ENCODE measurements around the gene CHPT1. TPM values are rescaled to one million over a fixed set of nuclear protein-coding genes. Genes with fewer than 3 reads are reported as not detected.
A peak's percentile ranks its signal among the peaks of the same experiment; 100 is the strongest.

Gene CHPT1
- total and polyA plus RNA-seq, 9 of the 15 experiments (the other 6 are each of a cell fraction or from before 2014, with no cell fraction given): 15.3 to 210 (median 91.9) TPM

GRCh38 chr12:101738920-101739665 lies 41.7 kb downstream of the CHPT1 start, which contains the start of gene SYCP3:
SYCP3 (minus strand) TSS chr12:101739462; CDS start chr12:101737935, 1,527 bp downstream.
- no peaks in the 10 kb centered on the region for H3K79me2 ChIP-seq (ENCODE audit: control insufficient read depth, insufficient read depth, low read length)
- no peak; the same call in 2 of the 3 replicates for ATAC-seq
- DNase-seq (ENCODE audit: extremely low read depth in 1 of 4, low spot score in 3 of 4): no peak
- BruUV-seq (replicated peaks): no TSS peak
- no peaks in the 10 kb centered on the region for H3K27me3 ChIP-seq (ENCODE audit: control insufficient read depth in 2 of 2, insufficient read depth in 2 of 2, low read length in 2 of 2)
- no peak within 1 kb of the TSS for H3K27ac ChIP-seq (ENCODE audit: extremely low read depth, low read depth, low read length)
- ChIA-PET POLR2A (no interaction called here), CTCF (ENCODE audit: low intra/inter-chr PET ratio) (no interaction called here)
- in situ Hi-C loops (cut with MboI): no loop called here
- peaks cover 0 to 6% of the 10 kb centered on the region in 2 experiments; a peak in 1 of 5 replicates for H3K4me1 ChIP-seq (replicated peaks in 1 of 2; ENCODE audit: control insufficient read depth in 2 of 2, insufficient read depth in 2 of 2, low read length in 2 of 2)
- H4K20me1 ChIP-seq (replicated peaks; ENCODE audit: control insufficient read depth, insufficient read depth, low read length): no peaks in the 10 kb centered on the region
- H3K36me3 ChIP-seq (ENCODE audit: control insufficient read depth, insufficient read depth, low read length): peaks cover 68% of the 10 kb centered on the region
- H2AFZ ChIP-seq (ENCODE audit: low read depth, low read length): no peak within 1 kb of the TSS
- TF ChIP-seq POU5F1 (IDR thresholded peaks at IDR 0.05; ENCODE audit: borderline replicate concordance, low read depth, low read length, partially characterized antibody) (no peak), ZNF77 (CRISPR knock-in tag; IDR thresholded peaks at IDR 0.05) (no peak), PATZ1 (CRISPR knock-in tag; IDR thresholded peaks at IDR 0.05; ENCODE audit: borderline replicate concordance) (no peak), TOE1 (IDR thresholded peaks at IDR 0.05; ENCODE audit: borderline replicate concordance) (no peak), TOE1 (CRISPR knock-in tag; IDR thresholded peaks at IDR 0.05; ENCODE audit: borderline replicate concordance, low read depth) (no peak), ZNF507 (tag; conservative IDR thresholded peaks at IDR 0.05) (no peak), ZBTB33 (CRISPR knock-in tag; IDR thresholded peaks at IDR 0.05) (peak; percentile 34; the same call in 1 of the 2 replicates), NFRKB (IDR thresholded peaks at IDR 0.05; ENCODE audit: low read depth) (no peak), RBM22 (IDR thresholded peaks at IDR 0.05; ENCODE audit: low read depth, low read length, poor library complexity, severe bottlenecking) (peak; percentile 49)
- H3K9me1 ChIP-seq (ENCODE audit: control insufficient read depth, insufficient read depth, low read length): no peaks in the 10 kb centered on the region
- no peaks in the 10 kb centered on the region for H3K9me3 ChIP-seq (replicated peaks; ENCODE audit: control insufficient read depth, insufficient read depth, low read depth, low read length)
- intact Hi-C loops (cut with micrococcal nuclease): no loop called here
- H3K9ac ChIP-seq (ENCODE audit: insufficient read depth in 1 of 2, low read depth in 2 of 2, low read length in 2 of 2): no peak within 1 kb of the TSS
- 97% methylated on average over 37 of the region's 57 CpGs for WGBS (ENCODE audit: insufficient coverage, low coverage, missing lambda C conversion rate)
- no peak within 1 kb of the TSS for H3K4me2 ChIP-seq (ENCODE audit: insufficient read depth, low read length)
- FAIRE-seq: no peak
- H3K4me3 ChIP-seq: no peak within 1 kb of the TSS

Data from K562 (cell line).